Hematopoietic multipotent progenitor cell (in vitro differentiated cells): ENCODE data around the gene SRGAP3. TPM values are rescaled to one million over a fixed set of nuclear protein-coding genes. Genes with fewer than 3 reads are reported as not detected.
"Not testable (repeated sequence)": the region's sequence is repeated elsewhere in the genome, so short reads cannot be mapped to it uniquely, and the experiment has no call there.

Experiments used
- DNase-seq, 3 donors: peaks; one replicate each; pipeline ENCODE4 v3.0.0-alpha.2; 2011 to 2015; ENCODE audit warnings: low read depth in 2 of 3, low spot score in 2 of 3
- total RNA-seq: library from RNA; depleted of rRNA; stranded (reverse); fragments of >200 nt; gene quantifications from one replicate; pipeline ENCODE4 v1.2.3, GENCODE V29; 2012

Gene SRGAP3
- total RNA-seq, 1 donor = 6.2 TPM

DNA sequence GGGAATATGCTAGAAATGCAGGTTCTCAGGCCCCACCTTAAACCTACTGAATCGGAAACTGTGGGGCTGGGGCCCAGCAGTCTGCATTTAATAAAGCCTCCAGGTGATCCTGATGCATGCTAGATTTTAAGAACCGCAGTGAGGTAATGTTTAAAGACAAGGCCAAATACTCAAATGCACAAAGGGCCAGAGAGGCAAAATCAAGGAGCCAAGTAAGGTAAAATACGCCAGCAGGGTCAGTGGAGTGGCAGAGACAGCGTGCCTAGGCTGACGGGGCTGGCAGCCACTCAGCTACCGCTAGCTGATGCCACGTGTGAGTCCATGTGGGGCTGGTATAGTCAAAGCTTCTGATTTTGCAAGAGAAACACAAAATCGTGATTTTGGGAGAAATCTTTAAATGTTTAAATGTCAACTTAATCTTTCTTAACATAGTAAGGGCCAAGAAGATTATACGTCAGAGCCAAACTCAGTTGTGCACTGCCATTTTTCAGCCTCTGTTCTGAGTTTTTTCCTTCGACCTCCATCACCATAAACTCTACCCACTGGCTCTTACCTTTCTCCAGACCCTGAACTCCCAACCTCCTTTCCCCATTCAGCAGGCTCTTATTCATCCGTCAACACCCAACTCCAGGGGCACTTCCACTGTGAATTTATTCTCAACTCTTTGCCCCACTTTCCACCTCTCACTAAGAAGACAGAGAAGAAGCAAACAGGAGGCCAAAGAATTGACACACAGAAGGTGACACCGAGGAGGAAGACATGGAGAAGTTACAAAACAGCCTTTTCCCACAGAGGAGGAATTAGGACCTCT, 149.5 kb downstream of the SRGAP3 start:
- DNase-seq = no peak

- DNase-seq = no peak
Measured at GRCh38 chr3:9098716-9099675, 150.4 kb downstream of the SRGAP3 start.

- DNase-seq = no peak
Measured at GRCh38 chr3:9097495-9097894, 152.0 kb downstream of the SRGAP3 start.

GRCh38 chr3:9091486-9092235, 157.8 kb downstream of the SRGAP3 start:
- no peak for DNase-seq

- DNase-seq = no peak
Measured at GRCh38 chr3:9088441-9089353, 160.7 kb downstream of the SRGAP3 start.

DNA sequence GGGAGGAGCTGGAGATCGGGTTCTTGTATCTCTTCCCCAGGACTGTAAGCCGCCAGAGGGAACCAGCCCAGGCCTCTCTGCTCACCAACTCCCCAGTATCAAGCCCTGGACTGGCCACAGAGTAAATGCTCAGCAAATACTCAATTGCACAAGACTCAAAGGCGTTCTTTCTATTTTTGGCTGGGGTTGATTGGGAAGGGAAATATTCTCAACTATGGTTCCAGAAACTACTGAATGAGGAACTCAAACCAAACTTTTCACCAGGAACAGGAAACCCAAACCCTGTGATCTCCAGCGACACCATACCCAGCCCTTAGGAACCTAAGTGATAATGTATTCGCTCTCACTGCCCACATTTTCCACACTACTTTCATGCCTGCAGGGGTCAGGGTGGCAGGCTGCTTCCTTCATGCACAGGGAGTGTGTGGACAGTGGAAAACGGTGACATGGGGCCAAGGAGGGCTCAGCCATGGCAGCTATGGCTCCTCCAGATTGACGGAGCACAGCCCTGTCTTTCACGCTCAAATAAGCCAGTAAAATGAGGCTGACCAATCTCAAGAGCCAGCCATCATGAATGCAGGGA, 161.5 kb downstream of the SRGAP3 start:
- peak in 1 of 3 donors; percentile 3 for DNase-seq

DNA sequence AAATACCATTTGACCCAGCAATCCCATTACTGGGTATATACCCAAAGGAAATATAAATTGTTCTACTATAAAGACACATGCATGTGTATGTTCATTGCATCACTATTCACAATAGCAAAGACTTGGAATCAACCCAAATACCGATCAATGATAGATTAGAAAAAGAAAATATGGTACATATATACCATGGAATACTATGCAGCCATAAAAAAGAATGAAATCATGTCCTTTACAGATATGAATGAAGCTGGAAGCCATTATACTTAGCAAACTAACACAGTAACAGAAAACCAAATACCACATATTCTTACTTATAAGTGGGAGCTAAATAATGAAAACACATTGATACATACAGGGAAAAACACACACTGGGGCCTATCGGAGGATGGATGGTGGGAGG, 164.0 kb downstream of the SRGAP3 start:
- DNase-seq = not testable (repeated sequence)

DNA sequence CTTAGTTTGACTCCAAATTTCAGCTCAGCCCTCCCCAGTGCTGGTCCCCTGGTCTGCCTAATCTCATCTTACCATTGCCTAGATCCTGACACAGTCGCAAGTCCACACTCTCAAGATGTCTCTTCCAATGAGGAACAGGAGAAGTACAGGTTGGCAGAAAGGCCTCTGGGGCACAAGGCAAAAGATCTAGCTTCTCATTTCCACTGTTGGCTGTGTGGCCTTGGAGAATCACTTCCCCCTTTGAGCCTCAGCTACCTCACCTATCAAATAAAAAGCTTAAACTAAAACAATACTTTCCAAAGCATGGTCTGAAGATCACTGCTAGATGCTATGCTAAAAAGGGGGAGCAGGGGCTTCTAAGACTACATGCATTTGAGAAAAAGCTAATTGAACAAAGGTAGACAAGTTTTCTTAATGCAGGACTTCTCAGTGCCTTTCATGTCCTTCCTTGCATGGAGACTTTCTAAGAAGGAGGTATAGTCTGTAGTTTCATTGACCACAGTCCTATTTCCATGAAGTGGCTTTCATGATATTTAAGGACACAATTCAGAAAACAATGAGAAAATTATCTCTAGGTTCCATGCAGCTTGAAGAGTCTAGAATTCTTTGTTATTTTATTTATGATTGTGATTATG, 168.1 kb downstream of the SRGAP3 start:
- no peak for DNase-seq

DNA sequence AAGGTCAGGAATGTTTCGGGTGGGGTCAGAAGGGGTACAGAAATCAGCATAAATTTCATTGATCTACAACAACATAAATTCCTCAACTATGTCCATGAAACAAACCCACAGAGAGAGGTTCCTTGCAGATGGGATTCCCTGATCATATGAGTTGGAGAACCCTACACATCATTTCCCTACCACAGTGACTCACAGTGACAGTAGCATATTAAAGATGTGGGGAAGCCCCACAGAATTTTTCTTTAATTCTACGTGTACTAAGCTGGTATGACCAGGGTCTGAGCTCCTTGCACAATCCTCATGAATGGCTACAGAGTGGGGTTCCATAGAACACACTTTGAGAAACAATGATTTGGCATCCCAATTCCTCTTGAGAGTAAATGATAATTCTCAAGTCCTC, 169.3 kb downstream of the SRGAP3 start:
- no peak for DNase-seq

GRCh38 chr3:9079676-9080075, 169.8 kb downstream of the SRGAP3 start:
- DNase-seq = no peak

GRCh38 chr3:9078561-9079240, 170.7 kb downstream of the SRGAP3 start:
- DNase-seq = no peak

DNA sequence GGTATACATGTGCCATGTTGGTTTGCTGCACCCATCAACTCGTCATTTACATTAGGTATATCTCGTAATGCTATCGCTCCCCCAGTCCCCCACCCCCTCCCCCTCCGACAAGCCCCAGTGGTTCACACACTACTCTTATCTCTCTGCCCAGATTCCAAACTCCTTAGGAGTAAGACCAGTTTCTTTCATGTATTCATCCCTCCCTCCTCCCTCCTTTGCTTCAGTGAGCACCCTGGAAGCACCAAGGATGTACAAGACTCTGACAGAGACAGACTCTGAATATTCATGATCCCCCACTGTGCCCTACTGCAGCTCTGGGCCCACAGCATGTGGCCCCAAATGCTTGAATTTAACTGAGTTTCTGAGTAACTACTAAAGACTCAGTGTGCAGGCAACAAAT, 172.4 kb downstream of the SRGAP3 start:
- DNase-seq = no peak

DNA sequence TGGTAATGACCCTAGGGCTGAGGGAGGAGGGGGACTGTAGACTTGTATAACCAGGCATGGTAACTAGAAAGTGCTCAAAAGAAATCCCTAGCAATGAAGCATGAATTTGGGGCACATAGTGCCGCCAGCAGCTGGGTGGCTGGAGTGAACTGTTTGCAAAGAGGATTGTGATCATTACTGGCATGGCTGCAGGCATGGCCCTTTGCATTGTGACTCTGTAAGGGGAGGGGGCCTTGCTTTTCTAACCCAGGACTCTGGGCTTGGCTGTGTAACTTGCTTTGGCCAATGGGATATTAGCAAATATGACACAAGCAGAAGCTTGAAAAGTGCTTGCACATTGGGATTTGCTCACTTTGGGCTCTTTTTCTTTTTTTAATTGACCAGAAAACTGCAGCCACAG, 173.7 kb downstream of the SRGAP3 start:
- DNase-seq = no peak

GRCh38 chr3:9074079-9074478, 175.4 kb downstream of the SRGAP3 start:
- no peak for DNase-seq

DNA sequence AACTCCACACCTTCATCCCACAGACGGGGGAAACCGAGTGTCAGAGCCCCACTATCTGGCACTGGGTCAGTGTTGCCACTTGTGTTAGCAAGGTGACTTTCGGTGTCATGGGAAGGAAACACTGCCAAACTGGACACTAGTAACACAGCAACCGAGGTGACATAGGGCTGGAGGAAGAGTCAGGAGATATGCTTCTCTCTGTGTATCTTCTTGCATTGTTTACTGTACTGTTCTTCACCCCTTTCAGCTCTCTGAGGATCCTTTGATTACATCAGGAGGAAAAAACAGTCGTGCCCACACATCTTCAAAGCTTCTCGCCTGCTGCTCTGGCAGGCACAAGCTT, 176.8 kb downstream of the SRGAP3 start:
- no peak for DNase-seq

DNA sequence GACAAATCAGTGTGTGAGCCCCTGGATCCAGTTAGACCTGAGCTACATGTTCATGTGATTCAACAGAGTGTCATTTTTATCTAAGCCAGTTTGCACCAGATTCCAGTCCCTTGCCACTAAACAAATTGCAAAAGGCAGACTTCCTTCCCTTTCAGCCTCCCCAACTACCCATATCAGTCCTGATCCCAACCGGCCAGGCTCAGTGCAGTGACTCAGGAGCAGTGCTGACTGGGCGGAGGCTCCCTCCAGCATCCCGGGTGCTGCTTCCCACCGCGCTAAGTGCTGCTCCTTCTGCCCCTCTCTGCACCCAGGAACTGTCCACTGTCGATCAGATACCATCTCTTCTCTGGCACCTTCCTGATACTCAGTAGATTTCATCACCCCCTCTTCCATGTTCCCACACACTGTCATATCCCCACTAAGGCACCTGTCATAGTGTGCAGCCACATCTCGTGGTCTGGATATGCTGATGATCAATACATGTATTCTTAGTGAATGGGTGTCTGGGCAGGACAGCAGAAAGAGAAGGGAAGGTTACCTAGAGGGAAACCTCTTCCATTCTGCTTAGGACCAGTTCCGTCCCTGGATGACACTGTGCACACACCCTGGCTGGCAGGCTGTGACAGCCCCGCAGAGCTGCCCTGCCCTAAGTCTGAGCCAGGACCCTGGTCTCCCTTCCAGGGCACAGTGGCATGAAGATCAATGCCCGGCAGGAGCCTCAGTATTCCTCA, 177.3 kb downstream of the SRGAP3 start:
- no peak for DNase-seq

DNA sequence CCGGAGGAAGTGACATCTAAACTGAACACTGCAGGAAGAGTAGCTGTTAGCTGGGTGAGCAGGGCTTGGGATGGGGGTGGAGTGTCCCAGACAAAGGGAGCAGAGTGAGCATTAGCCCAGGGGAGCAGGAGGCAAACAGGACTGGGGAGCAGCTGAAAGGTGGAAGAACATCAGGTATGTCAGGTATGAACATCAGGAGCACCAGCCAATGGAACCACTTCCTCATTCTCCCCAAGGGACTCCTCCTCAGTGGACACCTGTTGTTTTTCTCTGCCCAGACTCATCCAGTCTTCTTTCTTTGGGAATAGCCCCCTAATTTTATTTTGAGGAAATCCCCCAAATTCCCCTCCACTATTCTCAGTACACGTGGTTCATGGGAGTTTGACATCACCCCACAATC, 178.5 kb downstream of the SRGAP3 start:
- no peak for DNase-seq

GRCh38 chr3:9069971-9070370, 179.5 kb downstream of the SRGAP3 start:
- DNase-seq = no peak
